ENCODE measurements around the gene STAT3.
"Not testable (repeated sequence)": the region's sequence is repeated elsewhere in the genome, so short reads cannot be mapped to it uniquely, and the experiment has no call there.

Gene STAT3

GRCh38 chr17:42307362-42307927, 80.8 kb downstream of the STAT3 start:
- H3K27me3 Mint-ChIP-seq: no peaks in the 10 kb centered on the region
- peaks cover 72% of the 10 kb centered on the region for H3K36me3 Mint-ChIP-seq
- H3K27ac Mint-ChIP-seq: peak overlapping the region; percentile 43
- H3K4me1 Mint-ChIP-seq: peaks cover 53% of the 10 kb centered on the region
- no peak overlapping the region for H3K4me3 Mint-ChIP-seq
- CTCF ChIA-PET: interaction anchor here (12.8 kb wide), 1 partner anchor 98 kb away, joined by 167 read pairs; no protein-coding TSS in a partner anchor
- no peaks in the 10 kb centered on the region for H3K9me3 Mint-ChIP-seq
- no peak for DNase-seq

DNA sequence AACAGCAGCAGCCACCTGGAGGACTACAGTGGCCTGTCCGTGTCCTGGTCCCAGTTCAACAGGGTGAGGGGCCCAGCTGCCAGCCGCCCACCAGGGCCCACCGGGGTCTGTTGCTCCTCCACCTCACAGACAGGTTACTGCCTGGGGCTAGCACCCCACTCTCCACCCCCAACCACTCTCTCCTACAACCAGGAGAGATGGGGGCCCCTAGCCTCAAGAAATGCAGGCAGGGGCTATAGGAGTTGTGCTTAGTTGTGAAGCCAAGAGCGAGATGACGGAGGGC, 81.9 kb downstream of the STAT3 start:
- CTCF ChIA-PET: interaction anchor here (1.2 kb wide), 2 partner anchors 15 to 84 kb away, joined by 3 to 6 read pairs; no protein-coding TSS in a partner anchor

GRCh38 chr17:42305543-42306384, 82.5 kb downstream of the STAT3 start:
- H3K9me3 Mint-ChIP-seq: no peaks in the 10 kb centered on the region
- CTCF ChIA-PET: interaction anchor here (1.2 kb wide), 2 partner anchors 15 to 84 kb away, joined by 3 to 6 read pairs; no protein-coding TSS in a partner anchor
- no peak overlapping the region for H3K4me3 Mint-ChIP-seq
- H3K36me3 Mint-ChIP-seq: peaks cover 77% of the 10 kb centered on the region
- DNase-seq: peak; percentile 51
- H3K27me3 Mint-ChIP-seq: no peaks in the 10 kb centered on the region
- H3K27ac Mint-ChIP-seq: peak overlapping the region; percentile 26
- peaks cover 36% of the 10 kb centered on the region for H3K4me1 Mint-ChIP-seq

More for the DNA sequence above, 81.9 kb downstream of the STAT3 start:
- Mint-ChIP-seq H3K4me3 (no peak overlapping the region), H3K4me1 (peaks cover 42% of the 10 kb centered on the region), H3K9me3 (no peaks in the 10 kb centered on the region), H3K27me3 (no peaks in the 10 kb centered on the region), H3K27ac (no peak overlapping the region), H3K36me3 (peaks cover 78% of the 10 kb centered on the region)
- no peak for DNase-seq

- H3K9me3 Mint-ChIP-seq, DNase-seq, H3K27me3 Mint-ChIP-seq, H3K4me3 Mint-ChIP-seq, CTCF ChIA-PET, H3K27ac Mint-ChIP-seq: not testable (repeated sequence)
- Mint-ChIP-seq H3K4me1 (peaks cover 28% of the 10 kb centered on the region), H3K36me3 (peaks cover 70% of the 10 kb centered on the region)
These were observed 83.3 kb downstream of the STAT3 start for GRCh38 chr17:42305031-42305330.

- H3K27me3 Mint-ChIP-seq: no peaks in the 10 kb centered on the region
- DNase-seq: no peak
- no peaks in the 10 kb centered on the region for H3K9me3 Mint-ChIP-seq
- no peak overlapping the region for H3K4me3 Mint-ChIP-seq
- H3K36me3 Mint-ChIP-seq: peaks cover 65% of the 10 kb centered on the region
- H3K27ac Mint-ChIP-seq: no peak overlapping the region
- H3K4me1 Mint-ChIP-seq: peaks cover 23% of the 10 kb centered on the region
- CTCF ChIA-PET: interaction anchor here (1.0 kb wide), 1 partner anchor 82 kb away, joined by 9 read pairs; no protein-coding TSS in a partner anchor
These were observed 83.8 kb downstream of the STAT3 start for GRCh38 chr17:42304187-42305030.

DNA sequence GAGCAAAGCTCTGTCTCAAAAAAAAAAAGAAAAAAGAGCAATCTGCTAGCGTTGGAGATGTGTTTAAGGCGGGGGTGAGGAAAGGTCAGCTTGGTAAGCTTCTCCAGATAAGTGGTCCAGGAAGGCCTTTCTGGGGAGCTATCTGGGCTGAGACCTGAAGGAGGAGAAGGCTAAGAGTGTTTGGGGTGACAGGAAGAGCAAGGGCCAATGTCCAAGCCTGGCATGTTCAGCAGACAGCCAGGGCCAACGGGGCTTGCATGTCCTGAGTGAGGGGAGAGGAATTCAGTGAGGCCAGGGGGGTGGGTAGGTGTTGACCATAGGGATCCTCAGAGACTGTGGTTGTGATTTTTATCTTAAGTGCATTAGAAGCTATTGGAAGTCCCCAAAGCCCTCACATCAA, 84.5 kb downstream of the STAT3 start:
- Mint-ChIP-seq H3K27me3 (no peaks in the 10 kb centered on the region), H3K9me3 (no peaks in the 10 kb centered on the region)

DNA sequence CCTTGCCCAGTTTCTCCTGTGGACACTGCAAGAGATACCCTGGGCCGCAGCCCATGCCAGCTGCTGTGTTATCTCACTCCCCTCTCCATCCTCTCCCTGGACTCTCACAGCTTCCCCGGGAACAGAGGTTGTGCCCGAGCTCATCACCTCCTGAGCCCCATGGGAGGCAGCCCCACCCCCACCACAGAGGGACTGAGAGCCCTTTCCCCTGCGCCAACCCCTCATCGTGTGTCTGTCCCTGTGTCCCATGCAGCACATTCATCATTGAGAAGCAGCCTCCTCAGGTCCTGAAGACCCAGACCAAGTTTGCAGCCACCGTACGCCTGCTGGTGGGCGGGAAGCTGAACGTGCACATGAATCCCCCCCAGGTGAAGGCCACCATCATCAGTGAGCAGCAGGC, 87.2 kb downstream of the STAT3 start:
- no peaks in the 10 kb centered on the region for H3K9me3 Mint-ChIP-seq
- H3K36me3 Mint-ChIP-seq: peaks cover 50% of the 10 kb centered on the region
- CTCF ChIA-PET: interaction anchor here (1.2 kb wide), 2 partner anchors 11 to 12 kb away, joined by 3 to 5 read pairs; no protein-coding TSS in a partner anchor
- H3K4me3 Mint-ChIP-seq: no peak overlapping the region
- DNase-seq: no peak
- peaks cover 13% of the 10 kb centered on the region for H3K4me1 Mint-ChIP-seq
- no peaks in the 10 kb centered on the region for H3K27me3 Mint-ChIP-seq
- no peak overlapping the region for H3K27ac Mint-ChIP-seq

More for the DNA sequence above, 84.5 kb downstream of the STAT3 start:
- Mint-ChIP-seq H3K27ac (no peak overlapping the region), H3K4me3 (no peak overlapping the region), H3K4me1 (peaks cover 23% of the 10 kb centered on the region), H3K36me3 (peaks cover 61% of the 10 kb centered on the region)
- CTCF ChIA-PET: interaction anchor here (1.0 kb wide), 1 partner anchor 81 kb away, joined by 9 read pairs; no protein-coding TSS in a partner anchor
- no peak for DNase-seq

DNA sequence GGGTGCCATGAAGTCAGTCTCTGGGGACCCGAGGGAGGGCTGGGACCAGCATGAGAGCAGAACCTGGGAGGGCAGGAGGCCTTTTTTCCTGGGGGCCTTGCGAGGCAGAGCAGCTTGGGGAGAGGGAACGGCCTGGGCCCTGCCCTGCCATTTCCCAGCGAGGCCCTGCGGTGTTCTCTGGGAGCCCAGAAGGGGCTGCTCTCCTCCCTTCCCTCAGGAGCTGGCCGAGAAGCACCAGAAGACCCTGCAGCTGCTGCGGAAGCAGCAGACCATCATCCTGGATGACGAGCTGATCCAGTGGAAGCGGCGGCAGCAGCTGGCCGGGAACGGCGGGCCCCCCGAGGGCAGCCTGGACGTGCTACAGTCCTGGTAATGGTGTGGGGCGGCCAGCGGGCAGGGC, 88.3 kb downstream of the STAT3 start:
- H3K27me3 Mint-ChIP-seq: not testable (repeated sequence)

DNA sequence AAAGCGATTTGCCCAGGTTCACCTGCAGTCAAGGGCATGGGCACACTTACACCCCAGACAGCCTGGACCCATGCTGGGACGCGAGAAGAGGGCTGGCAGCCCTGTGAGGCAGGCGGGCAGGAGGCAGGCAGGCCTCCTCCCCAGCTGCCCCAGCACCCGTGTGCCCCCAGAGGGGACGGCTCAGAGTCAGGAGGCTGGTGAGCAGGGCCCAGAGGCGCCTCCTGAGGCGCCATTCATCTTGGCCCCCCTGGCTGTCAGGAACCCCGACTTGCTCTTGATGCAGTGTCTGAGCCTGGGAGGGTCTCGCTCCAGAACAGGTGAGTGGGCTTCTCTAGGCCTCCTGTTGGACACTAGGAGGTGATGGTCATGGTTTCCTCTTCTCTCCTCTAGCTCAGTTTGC, 88.9 kb downstream of the STAT3 start:
- DNase-seq, H3K27me3 Mint-ChIP-seq, H3K4me3 Mint-ChIP-seq, H3K9me3 Mint-ChIP-seq, H3K4me1 Mint-ChIP-seq, H3K27ac Mint-ChIP-seq, CTCF ChIA-PET: not testable (repeated sequence)
- H3K36me3 Mint-ChIP-seq: peaks cover 46% of the 10 kb centered on the region

More for the DNA sequence above, 88.3 kb downstream of the STAT3 start:
- DNase-seq, H3K4me3 Mint-ChIP-seq, H3K27ac Mint-ChIP-seq, H3K9me3 Mint-ChIP-seq, CTCF ChIA-PET, H3K4me1 Mint-ChIP-seq: not testable (repeated sequence)
- H3K36me3 Mint-ChIP-seq: peaks cover 51% of the 10 kb centered on the region

DNA sequence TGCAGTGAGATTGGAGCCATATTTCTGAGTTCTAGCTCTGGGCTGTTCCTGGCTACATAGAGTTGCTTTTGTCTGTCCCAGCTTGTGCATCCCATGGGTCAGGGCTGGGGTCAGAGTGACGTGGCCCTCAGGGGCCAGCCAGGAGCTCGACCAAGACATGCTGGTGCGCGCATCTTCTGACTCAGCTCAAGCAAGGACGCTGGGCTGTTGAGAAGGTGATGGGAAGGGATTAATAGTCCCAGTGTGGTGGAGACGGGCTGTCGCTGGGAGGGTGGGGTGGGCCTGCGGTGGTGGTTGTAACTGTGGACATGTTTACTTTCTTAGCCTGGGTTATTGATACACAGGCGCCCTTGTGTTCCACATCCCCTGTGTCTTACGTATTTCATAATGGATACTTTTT, 90.5 kb downstream of the STAT3 start:
- not testable (repeated sequence) for H3K4me1 Mint-ChIP-seq, H3K4me3 Mint-ChIP-seq, DNase-seq, H3K27me3 Mint-ChIP-seq, H3K9me3 Mint-ChIP-seq, H3K27ac Mint-ChIP-seq
- peaks cover 41% of the 10 kb centered on the region for H3K36me3 Mint-ChIP-seq
- CTCF ChIA-PET: interaction anchor here (1.1 kb wide), 1 partner anchor 13 kb away, joined by 3 read pairs; no protein-coding TSS in a partner anchor

DNA sequence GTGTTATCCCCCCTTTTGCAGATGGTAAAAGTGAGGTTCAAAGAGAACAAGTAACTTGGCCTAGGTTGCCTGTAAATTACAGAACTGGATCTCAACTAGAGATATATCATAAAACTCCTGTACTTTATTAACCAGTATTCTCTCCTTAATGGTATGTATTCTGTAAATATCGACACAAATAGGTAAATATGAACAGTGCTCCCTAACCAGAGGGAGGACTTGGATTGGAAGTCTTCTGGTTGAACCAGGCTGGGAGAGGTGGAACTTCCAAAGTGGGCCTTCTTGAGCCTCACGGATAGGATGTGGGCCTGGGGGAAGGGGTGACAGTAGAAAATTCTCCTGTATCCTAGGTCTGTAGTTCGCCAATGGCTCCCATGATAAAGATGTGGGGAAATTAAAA, 92.2 kb downstream of the STAT3 start:
- Mint-ChIP-seq H3K9me3 (no peaks in the 10 kb centered on the region), H3K27me3 (no peaks in the 10 kb centered on the region), H3K36me3 (peaks cover 36% of the 10 kb centered on the region), H3K27ac (no peak overlapping the region), H3K4me3 (no peak overlapping the region), H3K4me1 (peaks cover 12% of the 10 kb centered on the region)
- CTCF ChIA-PET: interaction anchor here (1.8 kb wide), 1 partner anchor 74 kb away, joined by 8 read pairs; no protein-coding TSS in a partner anchor
- DNase-seq: no peak

DNA sequence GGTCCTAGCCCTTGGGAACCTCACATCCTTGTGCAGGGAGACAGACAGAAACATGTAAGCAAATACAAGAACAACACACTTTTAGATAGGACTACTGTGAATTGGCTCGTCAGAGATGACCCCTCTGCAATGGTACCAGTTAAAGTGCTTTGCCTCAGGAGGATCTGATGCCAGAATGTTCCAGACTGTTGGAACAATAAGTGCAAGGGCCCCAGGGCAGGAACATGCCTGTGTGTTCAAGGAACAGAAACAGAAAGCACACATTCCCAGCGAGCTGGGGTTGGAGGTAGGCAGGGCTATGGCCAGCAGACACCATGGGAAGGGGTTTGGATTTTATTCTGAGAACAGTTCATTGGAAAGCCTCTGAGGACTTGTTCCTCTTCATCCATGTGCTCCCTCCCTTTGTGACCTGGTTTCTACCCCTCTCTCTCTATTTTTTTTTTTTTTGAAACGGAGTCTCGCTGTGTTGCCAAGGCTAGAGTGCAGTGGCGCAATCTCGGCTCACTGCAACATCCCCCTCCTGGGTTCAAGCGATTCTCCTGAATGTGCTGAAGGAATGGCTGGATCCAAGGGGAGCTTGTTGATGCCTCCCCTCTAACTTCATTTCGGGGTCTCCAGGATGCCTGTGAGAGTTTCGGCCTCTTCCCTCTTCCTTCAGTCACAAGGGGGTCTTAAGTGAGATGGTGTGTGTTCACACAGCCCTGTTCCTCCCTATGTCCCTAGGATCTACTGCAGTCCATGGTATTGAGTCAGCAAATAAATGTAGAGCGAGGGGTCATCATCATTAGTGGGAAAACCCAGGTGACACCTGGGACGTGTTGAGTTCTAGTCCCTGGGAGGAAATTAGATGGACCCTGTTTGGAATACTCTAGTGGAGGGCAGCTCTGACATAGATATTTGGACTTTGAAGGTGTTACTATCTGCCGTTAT, 93.5 kb downstream of the STAT3 start:
- no peaks in the 10 kb centered on the region for H3K27me3 Mint-ChIP-seq
- no peak for DNase-seq
- H3K36me3 Mint-ChIP-seq: peaks cover 41% of the 10 kb centered on the region
- H3K9me3 Mint-ChIP-seq: no peaks in the 10 kb centered on the region
- no peak overlapping the region for H3K4me3 Mint-ChIP-seq
- CTCF ChIA-PET: interaction anchor here (0.6 to 2.7 kb wide), 5 partner anchors 8 to 283 kb away, joined by 3 to 18 read pairs (median 4); no protein-coding TSS in a partner anchor
- peak overlapping the region; percentile 53 for H3K27ac Mint-ChIP-seq
- peaks cover 24% of the 10 kb centered on the region for H3K4me1 Mint-ChIP-seq

GRCh38 chr17:42291129-42291528, 97.1 kb downstream of the STAT3 start:
- Mint-ChIP-seq H3K4me3 (no peak overlapping the region), H3K27ac (peak overlapping the region; percentile 22), H3K4me1 (peaks cover 48% of the 10 kb centered on the region)

More at GRCh38 chr17:42291129-42291528, 97.1 kb downstream of the STAT3 start:
- Mint-ChIP-seq H3K27me3 (no peaks in the 10 kb centered on the region), H3K36me3 (peaks cover 35% of the 10 kb centered on the region), H3K9me3 (no peaks in the 10 kb centered on the region)
- DNase-seq: no peak
- CTCF ChIA-PET: interaction anchor here (0.7 to 3.5 kb wide), 2 partner anchors 15 to 68 kb away, joined by 3 to 29 read pairs; no protein-coding TSS in a partner anchor

All from activated naive CD4-positive, alpha-beta T cell treated with anti-CD3 and anti-CD28 coated beads, Interleukin-2, amount 10 ng/mL, durations not matched to agents 7 days and 5 days (primary cell).